GM12878 (cell line): ENCODE data around the gene TMPRSS11F.

Experiments used
- BRCA1 ChIP-seq: IDR thresholded peaks from 2 replicates; pipeline ENCODE4 v1.6.1; 2011; ENCODE audit warnings: low read depth, low read length, improper control_type of control experiment
- CHD2 ChIP-seq: IDR thresholded peaks from 2 replicates; pipeline ENCODE4 v1.6.1; 2011; ENCODE audit warnings: low read depth, low read length, improper control_type of control experiment, borderline replicate concordance
- CHD4 ChIP-seq: fragments of 200-600 bp; sonication (generic); IDR thresholded peaks from 2 replicates; pipeline ENCODE4 v1.6.1; 2016; ENCODE audit warnings: mild to moderate bottlenecking
- GABPA ChIP-seq: IDR thresholded peaks from 2 replicates; pipeline ENCODE4 v1.6.1; 2014; ENCODE audit warnings: antibody characterized with exemption, low read depth, mild to moderate bottlenecking, inconsistent platforms
- MEF2A ChIP-seq: IDR thresholded peaks from 2 replicates; pipeline ENCODE4 v1.6.1; 2011; ENCODE audit warnings: low read depth, mild to moderate bottlenecking, low read length, moderate library complexity; ENCODE audit not compliant: insufficient read depth
- NBN ChIP-seq: fragments of 450-650 bp; IDR thresholded peaks from 2 replicates; pipeline ENCODE4 v1.6.1; 2016
- POLR2A ChIP-seq: IDR thresholded peaks from 2 replicates; pipeline ENCODE4 v1.6.1; 2011; ENCODE audit warnings: low read depth, mild to moderate bottlenecking, low read length
- POLR2AphosphoS2 ChIP-seq: IDR thresholded peaks from 2 replicates; pipeline ENCODE4 v1.6.1; 2011; ENCODE audit warnings: low read depth, mild to moderate bottlenecking, low read length, improper control_type of control experiment, moderate library complexity
- RCOR1 ChIP-seq: conservative IDR thresholded peaks from 2 replicates; pipeline ENCODE4 v1.6.1; 2012; ENCODE audit warnings: low read depth, low read length, improper control_type of control experiment
- RFX5 ChIP-seq: IDR thresholded peaks from 2 replicates; pipeline ENCODE4 v1.6.1; 2011; ENCODE audit warnings: low read depth, low read length, improper control_type of control experiment
- SP1 ChIP-seq: IDR thresholded peaks from one replicate; pipeline ENCODE4 v1.6.1; 2011; ENCODE audit warnings: low read depth, low read length
- YY1 ChIP-seq: IDR thresholded peaks from 2 replicates; pipeline ENCODE4 v1.6.1; 2011; ENCODE audit warnings: low read depth, mild to moderate bottlenecking, low read length
- TF ChIP-seq, protein P1 (sequence below): IDR thresholded peaks from 2 replicates; pipeline ENCODE4 v1.6.1; 2012; ENCODE audit warnings: low read length, inconsistent platforms
- TF ChIP-seq, protein P2 (sequence below), 3 experiments: IDR thresholded peaks in 2 of 3; conservative IDR thresholded peaks in 1 of 3; 2 replicates each; pipeline ENCODE4 v1.5.1; 2011; ENCODE audit warnings: low read depth in 3 of 3, low read length in 3 of 3, mild to moderate bottlenecking in 3 of 3, control low read depth in 2 of 3, moderate library complexity in 2 of 3, inconsistent platforms in 1 of 3, mixed read lengths in 1 of 3; ENCODE audit not compliant: control insufficient read depth in 2 of 3, insufficient read depth in 1 of 3; ENCODE audit errors: extremely low read depth in 1 of 3

DNA sequence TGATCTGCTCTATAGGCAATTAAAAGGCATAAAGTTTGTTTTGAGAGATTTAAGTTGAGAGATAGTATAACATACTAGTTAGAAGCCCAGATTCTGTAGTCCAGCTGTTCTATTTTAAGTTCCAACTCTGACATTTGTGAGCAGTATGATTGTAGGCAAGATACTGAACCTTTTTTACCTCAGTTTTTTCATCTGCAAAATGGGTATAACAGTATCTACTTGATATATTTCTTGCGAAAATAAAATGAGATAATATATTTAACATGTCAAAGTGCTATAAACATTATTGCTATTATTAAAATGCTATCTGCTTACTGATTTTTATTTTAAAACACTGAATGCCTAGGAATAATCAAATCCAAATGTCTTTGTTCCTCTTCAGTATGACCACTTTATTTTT lies 19.2 kb downstream of the TMPRSS11F start:
- TF ChIP-seq, protein P1, sequence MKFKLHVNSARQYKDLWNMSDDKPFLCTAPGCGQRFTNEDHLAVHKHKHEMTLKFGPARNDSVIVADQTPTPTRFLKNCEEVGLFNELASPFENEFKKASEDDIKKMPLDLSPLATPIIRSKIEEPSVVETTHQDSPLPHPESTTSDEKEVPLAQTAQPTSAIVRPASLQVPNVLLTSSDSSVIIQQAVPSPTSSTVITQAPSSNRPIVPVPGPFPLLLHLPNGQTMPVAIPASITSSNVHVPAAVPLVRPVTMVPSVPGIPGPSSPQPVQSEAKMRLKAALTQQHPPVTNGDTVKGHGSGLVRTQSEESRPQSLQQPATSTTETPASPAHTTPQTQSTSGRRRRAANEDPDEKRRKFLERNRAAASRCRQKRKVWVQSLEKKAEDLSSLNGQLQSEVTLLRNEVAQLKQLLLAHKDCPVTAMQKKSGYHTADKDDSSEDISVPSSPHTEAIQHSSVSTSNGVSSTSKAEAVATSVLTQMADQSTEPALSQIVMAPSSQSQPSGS, result no peak
- TF ChIP-seq RFX5, result no peak
- no peak for TF ChIP-seq CHD4
- no peak for TF ChIP-seq RCOR1
- no peak for TF ChIP-seq MEF2A
- TF ChIP-seq, protein P2, sequence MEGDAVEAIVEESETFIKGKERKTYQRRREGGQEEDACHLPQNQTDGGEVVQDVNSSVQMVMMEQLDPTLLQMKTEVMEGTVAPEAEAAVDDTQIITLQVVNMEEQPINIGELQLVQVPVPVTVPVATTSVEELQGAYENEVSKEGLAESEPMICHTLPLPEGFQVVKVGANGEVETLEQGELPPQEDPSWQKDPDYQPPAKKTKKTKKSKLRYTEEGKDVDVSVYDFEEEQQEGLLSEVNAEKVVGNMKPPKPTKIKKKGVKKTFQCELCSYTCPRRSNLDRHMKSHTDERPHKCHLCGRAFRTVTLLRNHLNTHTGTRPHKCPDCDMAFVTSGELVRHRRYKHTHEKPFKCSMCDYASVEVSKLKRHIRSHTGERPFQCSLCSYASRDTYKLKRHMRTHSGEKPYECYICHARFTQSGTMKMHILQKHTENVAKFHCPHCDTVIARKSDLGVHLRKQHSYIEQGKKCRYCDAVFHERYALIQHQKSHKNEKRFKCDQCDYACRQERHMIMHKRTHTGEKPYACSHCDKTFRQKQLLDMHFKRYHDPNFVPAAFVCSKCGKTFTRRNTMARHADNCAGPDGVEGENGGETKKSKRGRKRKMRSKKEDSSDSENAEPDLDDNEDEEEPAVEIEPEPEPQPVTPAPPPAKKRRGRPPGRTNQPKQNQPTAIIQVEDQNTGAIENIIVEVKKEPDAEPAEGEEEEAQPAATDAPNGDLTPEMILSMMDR (IDR thresholded peaks at IDR 0.05 in 2 of 3, conservative IDR thresholded peaks at IDR 0.05 in 1 of 3; ENCODE audit: control insufficient read depth in 2 of 3, extremely low read depth in 1 of 3, insufficient read depth in 1 of 3, low read depth in 3 of 3, low read length in 3 of 3), result no peak
- no peak for TF ChIP-seq NBN
- TF ChIP-seq CHD2, result no peak
- TF ChIP-seq SP1, result no peak
- no peak for TF ChIP-seq YY1
- no peak for TF ChIP-seq BRCA1
- TF ChIP-seq GABPA, result no peak
- no peak for TF ChIP-seq POLR2A
- no peak for TF ChIP-seq POLR2AphosphoS2
